ENCODE results near the gene CHD9.
A peak's percentile ranks its signal among the peaks of the same experiment; 100 is the strongest.
"Not testable (repeated sequence)": the region's sequence is repeated elsewhere in the genome, so short reads cannot be mapped to it uniquely, and the experiment has no call there.

The CHD9 gene

GRCh38 chr16:53131363-53132071 lies 76.7 kb downstream of the CHD9 start:
- DNase-seq (ENCODE audit: low read depth), result peak; percentile 50

- no peak for DNase-seq (ENCODE audit: low read depth)
These were observed 77.6 kb downstream of the CHD9 start for GRCh38 chr16:53132406-53132805.

- no peak for DNase-seq (ENCODE audit: low read depth)
These were observed 80.5 kb downstream of the CHD9 start for GRCh38 chr16:53135329-53135728.

GRCh38 chr16:53142823-53143568 lies 88.2 kb downstream of the CHD9 start:
- no peak for DNase-seq (ENCODE audit: low read depth)

GRCh38 chr16:53147500-53148065 lies 92.8 kb downstream of the CHD9 start:
- DNase-seq (ENCODE audit: low read depth), result no peak

- no peak for DNase-seq (ENCODE audit: low read depth)
These were observed 96.0 kb downstream of the CHD9 start for GRCh38 chr16:53150769-53151168.

GRCh38 chr16:53152329-53152728 lies 97.5 kb downstream of the CHD9 start:
- no peak for DNase-seq (ENCODE audit: low read depth)

GRCh38 chr16:53153130-53153529 lies 98.3 kb downstream of the CHD9 start:
- DNase-seq (ENCODE audit: low read depth), result no peak

- no peak for DNase-seq (ENCODE audit: low read depth)
These were observed 99.7 kb downstream of the CHD9 start for GRCh38 chr16:53154513-53154912.

- no peak for DNase-seq (ENCODE audit: low read depth)
These were observed 101.7 kb downstream of the CHD9 start for GRCh38 chr16:53156516-53156915.

GRCh38 chr16:53159781-53160436 lies 105.1 kb downstream of the CHD9 start:
- DNase-seq (ENCODE audit: low read depth), result no peak

- no peak for DNase-seq (ENCODE audit: low read depth)
These were observed 111.3 kb downstream of the CHD9 start for GRCh38 chr16:53166099-53166498.

GRCh38 chr16:53168744-53169143 lies 114.0 kb downstream of the CHD9 start:
- DNase-seq (ENCODE audit: low read depth), result no peak

GRCh38 chr16:53172517-53172916 lies 117.7 kb downstream of the CHD9 start:
- no peak for DNase-seq (ENCODE audit: low read depth)

- no peak for DNase-seq (ENCODE audit: low read depth)
These were observed 120.3 kb downstream of the CHD9 start for GRCh38 chr16:53175118-53175517.

GRCh38 chr16:53176434-53176833 lies 121.6 kb downstream of the CHD9 start:
- no peak for DNase-seq (ENCODE audit: low read depth)

- no peak for DNase-seq (ENCODE audit: low read depth)
These were observed 128.7 kb downstream of the CHD9 start for GRCh38 chr16:53183442-53183841.

GRCh38 chr16:53185741-53186140 lies 130.9 kb downstream of the CHD9 start:
- not testable (repeated sequence) for DNase-seq (ENCODE audit: low read depth)

GRCh38 chr16:53187775-53188174 lies 133.0 kb downstream of the CHD9 start:
- DNase-seq (ENCODE audit: low read depth), result no peak

GRCh38 chr16:53191413-53191812 lies 136.6 kb downstream of the CHD9 start:
- DNase-seq (ENCODE audit: low read depth), result no peak

- DNase-seq (ENCODE audit: low read depth), result no peak
These were observed 144.1 kb downstream of the CHD9 start for GRCh38 chr16:53198933-53199332.

- DNase-seq (ENCODE audit: low read depth), result no peak
These were observed 147.1 kb downstream of the CHD9 start for GRCh38 chr16:53201900-53202299.

GRCh38 chr16:53202398-53202797 lies 147.6 kb downstream of the CHD9 start:
- DNase-seq (ENCODE audit: low read depth), result no peak

All from T follicular helper cell (primary cell).